H1 (cell line): ENCODE measurements around the gene CBLB. TPM values are rescaled to one million over a fixed set of nuclear protein-coding genes. Genes with fewer than 3 reads are reported as not detected.

Experiments used
- CBX5 ChIP-seq: fragments of 300-800, 300-1000 bp; sonication (generic); IDR thresholded peaks from 2 replicates; pipeline ENCODE4 v1.7.1; 2016; ENCODE audit warnings: antibody characterized with exemption, low read length, low read depth
- FOSL1 ChIP-seq: IDR thresholded peaks from 2 replicates; pipeline ENCODE4 v1.6.1; 2011; ENCODE audit warnings: mild to moderate bottlenecking, low read depth, low read length, moderate library complexity; ENCODE audit not compliant: insufficient read depth
- KDM4A ChIP-seq: IDR thresholded peaks from one replicate; pipeline ENCODE4 v1.7.1; 2012; ENCODE audit warnings: low read depth, mild to moderate bottlenecking, moderate library complexity, low read length, inconsistent platforms; ENCODE audit not compliant: severe bottlenecking
- PHF8 ChIP-seq: fragments of 200-600 bp; sonication (generic); conservative IDR thresholded peaks from 2 replicates; pipeline ENCODE4 v1.7.1; 2012; ENCODE audit warnings: low read depth, mild to moderate bottlenecking, inconsistent platforms, low read length, moderate library complexity
- POLR2A ChIP-seq, 2 experiments: IDR thresholded peaks; 1 replicate in 1 of 2; 2 replicates in 1 of 2; pipeline ENCODE4 v1.6.1; 2011; ENCODE audit warnings: low read depth in 2 of 2, low read length in 2 of 2, mild to moderate bottlenecking in 2 of 2; ENCODE audit errors: control extremely low read depth in 1 of 2
- polyA plus RNA-seq, 7 experiments: library from polyadenylated mRNA; depleted of rRNA in 3 of 7; stranded (reverse) in 5 of 7; unstranded in 2 of 7; fragments of >200 nt in 5 of 7; fragments of 200-250 nt in 2 of 7; gene quantifications; 1 replicate in 5 of 7; 2 replicates in 1 of 7; 4 replicates in 1 of 7; pipeline versions ENCODE4 v1.2.1 to v1.2.3, GENCODE V29; 2011 to 2013; ENCODE audit warnings: missing spikeins in 2 of 7, mixed read lengths in 2 of 7
- total RNA-seq: library from RNA; stranded (reverse); fragmentation: NEBNext Ultra II Directional; extraction: Animal tissue kit (Norgen Biotek cat#: 25700); gene quantifications from 2 replicates; pipeline ENCODE4 v1.2.1, GENCODE V29; 2021
- TF ChIP-seq, protein P1 (sequence below): IDR thresholded peaks from 2 replicates; pipeline ENCODE4 v1.6.1; 2011; ENCODE audit warnings: low read depth, mild to moderate bottlenecking, low read length; ENCODE audit not compliant: insufficient read depth

CBLB gene
- total and polyA plus RNA-seq, 2 of the 8 experiments (the other 6 are each of a cell fraction or from before 2014, with no cell fraction given): 14.5 to 26.0 TPM

DNA sequence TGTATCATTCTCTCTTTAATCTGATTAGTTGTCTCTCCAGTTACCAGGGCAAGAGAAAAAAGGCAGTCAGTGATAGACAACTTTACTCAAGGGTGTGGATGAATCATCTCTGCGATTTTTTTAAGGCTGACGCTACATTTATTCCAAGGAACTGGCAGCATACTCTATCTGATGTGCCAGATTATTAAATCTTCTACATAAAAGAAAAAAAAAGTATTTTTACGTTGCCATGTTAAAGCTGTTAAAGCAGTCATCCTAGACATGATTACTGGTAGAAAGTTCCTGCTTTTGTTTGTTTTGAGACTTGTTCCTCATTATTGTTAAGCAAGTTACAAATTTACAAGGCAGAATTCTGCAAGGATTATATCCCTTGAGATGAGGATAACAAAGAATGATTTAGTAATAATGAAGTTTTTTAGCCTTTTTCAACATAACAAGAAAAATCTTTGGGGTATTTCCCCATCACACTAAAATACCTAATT lies 121.7 kb downstream of the CBLB start (continued):
- TF ChIP-seq PHF8: no peak
- no peak for TF ChIP-seq POLR2A (IDR thresholded peaks at IDR 0.05; ENCODE audit: control extremely low read depth in 1 of 2, low read depth in 2 of 2, low read length in 2 of 2)
- TF ChIP-seq, protein P1, sequence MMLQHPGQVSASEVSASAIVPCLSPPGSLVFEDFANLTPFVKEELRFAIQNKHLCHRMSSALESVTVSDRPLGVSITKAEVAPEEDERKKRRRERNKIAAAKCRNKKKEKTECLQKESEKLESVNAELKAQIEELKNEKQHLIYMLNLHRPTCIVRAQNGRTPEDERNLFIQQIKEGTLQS: no peak
- TF ChIP-seq KDM4A: no peak
- TF ChIP-seq FOSL1: no peak
- TF ChIP-seq CBX5: no peak
